ENCODE results near the gene LDLRAD2.
A peak's percentile ranks its signal among the peaks of the same experiment; 100 is the strongest.

The LDLRAD2 gene

GRCh38 chr1:21869620-21870121 lies 57.6 kb downstream of the LDLRAD2 start:
- intact Hi-C loops (cut with DNase I) = no loop called here
- peak in 41 of 42 donors; percentile 32 to 88 (median 72) for DNase-seq

- intact Hi-C loops (cut with DNase I) = no loop called here
- DNase-seq = no peak
These were observed 58.5 kb downstream of the LDLRAD2 start for GRCh38 chr1:21870611-21871010.

- no peak for DNase-seq
- intact Hi-C loops (cut with DNase I) = no loop called here
These were observed 59.9 kb downstream of the LDLRAD2 start for GRCh38 chr1:21871943-21872342.

GRCh38 chr1:21872445-21873079 lies 60.5 kb downstream of the LDLRAD2 start:
- intact Hi-C loops (cut with DNase I) = no loop called here
- DNase-seq = no peak

DNA sequence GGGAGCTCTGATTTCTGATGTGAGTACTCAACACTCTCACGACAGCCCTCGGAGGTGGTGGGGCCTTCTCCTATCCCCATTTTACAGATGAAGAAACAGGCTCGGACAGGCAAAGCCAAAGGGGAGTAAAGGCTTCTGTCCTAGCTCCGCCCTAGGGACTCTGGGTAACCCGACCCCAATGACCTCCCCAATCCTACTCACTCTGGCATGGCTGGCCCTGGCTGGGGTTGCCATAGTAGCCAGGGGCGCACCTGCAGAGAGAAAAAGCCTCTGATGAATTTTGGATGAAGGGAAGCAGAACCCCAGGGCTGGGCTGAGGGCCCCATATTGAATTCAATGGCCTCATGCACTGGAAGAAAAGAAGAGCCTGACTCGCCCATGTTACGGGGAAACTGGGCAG lies 61.1 kb downstream of the LDLRAD2 start:
- DNase-seq = no peak
- intact Hi-C loops (cut with DNase I) = no loop called here

GRCh38 chr1:21873761-21874160 lies 61.7 kb downstream of the LDLRAD2 start:
- intact Hi-C loops (cut with DNase I) = no loop called here

DNA sequence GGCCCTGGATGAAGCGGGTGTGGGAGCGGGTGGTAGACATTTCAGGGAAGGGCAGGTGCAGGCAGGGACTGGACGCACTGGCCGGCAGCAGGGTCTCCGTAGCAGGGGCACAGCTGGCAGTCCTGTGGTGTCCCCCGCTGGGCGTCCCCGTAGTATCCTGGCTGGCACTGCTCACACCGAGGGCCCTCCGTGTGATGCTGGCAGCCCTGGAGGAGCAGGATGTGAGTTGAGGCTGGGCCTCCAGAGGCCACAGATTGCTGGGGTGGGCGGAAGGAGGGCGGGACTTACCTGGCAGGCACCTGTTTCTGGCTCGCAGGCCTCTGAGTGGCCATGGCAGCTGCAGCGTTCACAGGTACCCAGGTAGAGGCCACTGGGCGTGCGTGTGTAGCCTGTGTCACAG lies 62.3 kb downstream of the LDLRAD2 start:
- intact Hi-C loops (cut with DNase I) = no loop called here

More at GRCh38 chr1:21873761-21874160, 61.7 kb downstream of the LDLRAD2 start:
- DNase-seq = no peak

More for the DNA sequence above, 62.3 kb downstream of the LDLRAD2 start:
- DNase-seq = no peak

All from head of caudate nucleus (tissue), 42 donors.